GM18508 (cell line): ENCODE data around the gene OR6J1.

Experiments used
- ATAC-seq: cut with Tn5 transposase; IDR thresholded peaks from one replicate; pipeline ENCODE4 v1.9.1; 2021; ENCODE audit warnings: moderate number of reproducible peaks; ENCODE audit not compliant: insufficient read depth, unreplicated experiment

The OR6J1 gene

GRCh38 chr14:22587247-22587646, 56.9 kb downstream of the OR6J1 start:
- ATAC-seq: no peak

- no peak for ATAC-seq
These were observed 60.2 kb downstream of the OR6J1 start for GRCh38 chr14:22583994-22584393.
